ENCODE results near the gene PRDX1.
"Not testable (repeated sequence)": the region's sequence is repeated elsewhere in the genome, so short reads cannot be mapped to it uniquely, and the experiment has no call there.

PRDX1 gene

DNA sequence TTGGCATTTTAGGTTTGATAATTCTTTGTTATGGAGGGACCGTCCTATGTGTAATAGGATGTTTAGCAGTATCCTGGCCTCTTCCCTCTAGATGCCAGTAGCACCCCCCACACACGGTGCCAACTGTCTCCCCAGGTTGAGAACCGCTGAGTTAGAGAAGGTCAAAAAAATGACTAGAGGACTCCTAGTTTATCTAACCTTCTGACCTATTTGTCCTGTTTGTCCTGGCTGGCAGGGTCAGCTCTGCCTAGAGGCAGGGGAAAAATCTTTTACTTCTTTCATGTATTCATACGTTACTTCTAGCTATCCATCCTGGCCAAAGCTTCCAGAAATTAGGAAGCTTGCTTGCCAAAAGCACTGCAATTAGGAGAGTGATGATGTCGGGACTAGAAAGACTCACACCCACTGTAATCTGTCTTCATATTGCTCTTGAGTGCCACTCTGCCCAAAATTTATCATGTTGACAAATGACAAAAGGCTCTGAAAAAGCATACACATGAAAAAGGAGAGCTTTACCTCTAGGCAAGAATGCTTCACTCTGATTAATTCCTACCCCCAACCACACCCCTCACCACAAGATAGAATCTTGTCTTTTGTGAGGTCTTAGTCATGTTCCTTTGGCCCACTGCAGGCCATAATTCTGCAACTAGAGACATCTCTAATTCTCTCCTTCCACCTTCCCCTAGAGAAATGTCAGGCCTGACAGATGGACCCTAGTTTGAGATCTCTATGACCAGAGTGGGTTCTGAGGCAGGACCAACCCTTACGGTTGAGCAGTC lies 14.5 kb upstream of the PRDX1 start:
- peak; percentile 46 for DNase-seq (ENCODE audit: low spot score)

- no peak for DNase-seq (ENCODE audit: low spot score)
These were observed 10.2 kb upstream of the PRDX1 start for GRCh38 chr1:45531873-45532272.

DNA sequence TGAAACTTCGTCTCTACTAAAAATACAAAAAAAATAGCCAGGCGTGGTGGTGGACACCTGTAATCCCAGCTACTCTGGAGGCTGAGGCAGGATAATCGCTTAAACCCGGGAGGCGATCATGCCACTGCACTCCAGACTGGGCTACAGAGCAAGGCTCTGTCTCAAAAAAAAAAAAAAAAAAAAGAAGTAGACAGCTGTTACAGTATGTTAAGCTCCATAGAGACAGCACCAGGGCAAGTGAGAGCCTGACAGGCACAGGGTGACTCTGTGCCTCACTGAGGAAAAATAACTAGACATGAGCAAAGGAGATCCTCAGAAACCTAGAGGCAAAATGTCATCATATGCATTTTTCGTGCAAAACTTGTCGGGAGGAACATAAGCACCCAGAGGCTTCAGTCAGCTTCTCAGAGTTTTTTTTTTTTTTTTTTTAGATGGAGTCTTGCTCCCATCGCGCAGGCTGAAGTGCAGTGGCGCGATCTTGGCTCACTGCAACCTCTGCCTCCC lies 9.0 kb upstream of the PRDX1 start:
- DNase-seq (ENCODE audit: low spot score) = no peak

DNA sequence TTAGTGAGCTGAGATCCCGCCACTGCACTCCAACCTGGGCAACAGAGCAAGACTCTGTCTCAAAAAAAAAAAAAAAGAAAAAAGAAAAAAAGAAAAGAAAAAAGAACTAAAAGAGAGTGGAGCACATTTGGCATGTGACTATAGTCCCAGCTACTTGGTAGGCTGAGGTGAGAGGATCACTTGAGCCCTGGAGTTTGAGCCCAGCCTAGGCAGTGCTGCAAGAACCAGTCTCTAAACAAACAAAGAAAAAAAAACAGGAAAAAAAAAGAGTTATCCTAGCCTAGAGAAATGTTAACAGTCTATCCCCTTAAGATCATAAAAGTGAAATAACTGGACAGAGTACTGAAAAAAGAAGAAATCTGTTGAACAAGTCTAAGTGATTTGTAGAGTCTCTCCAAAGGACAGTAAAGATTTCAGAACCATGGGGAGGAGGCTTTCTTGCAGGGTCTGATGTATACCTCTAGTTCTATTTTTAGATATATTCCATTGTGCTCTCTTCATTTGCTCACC lies 4.5 kb upstream of the PRDX1 start:
- DNase-seq (ENCODE audit: low spot score) = no peak

DNA sequence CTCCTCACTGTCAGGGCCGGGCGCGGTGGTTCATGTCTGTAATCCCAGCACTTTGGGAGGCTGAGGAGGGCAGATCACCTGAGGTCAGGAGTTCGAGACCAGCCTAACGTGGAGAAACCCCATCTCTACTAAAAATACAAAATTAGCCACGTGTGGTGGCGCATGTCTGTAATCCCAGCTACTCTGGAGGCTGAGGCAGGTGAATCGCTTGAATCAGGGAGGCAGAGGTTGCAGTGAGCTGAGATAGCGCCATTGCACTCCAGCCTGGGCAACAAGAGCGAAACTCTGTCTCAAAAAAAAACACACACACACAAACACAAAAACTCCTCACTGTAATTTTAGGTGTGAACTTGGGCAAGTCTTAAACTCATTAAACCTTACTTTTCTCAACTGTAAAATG lies 2.3 kb upstream of the PRDX1 start:
- DNase-seq (ENCODE audit: low spot score) = not testable (repeated sequence)

- DNase-seq (ENCODE audit: low spot score) = not testable (repeated sequence)
These were observed 1.8 kb upstream of the PRDX1 start for GRCh38 chr1:45523516-45523915.

- DNase-seq (ENCODE audit: low spot score) = peak; percentile 69
These were observed 830 bp upstream of the PRDX1 start for GRCh38 chr1:45522324-45523104.

GRCh38 chr1:45519774-45520173 lies 1.9 kb downstream of the PRDX1 start:
- DNase-seq (ENCODE audit: low spot score) = not testable (repeated sequence)

GRCh38 chr1:45518910-45519309 lies 2.8 kb downstream of the PRDX1 start:
- DNase-seq (ENCODE audit: low spot score) = no peak

- not testable (repeated sequence) for DNase-seq (ENCODE audit: low spot score)
These were observed 3.3 kb downstream of the PRDX1 start for GRCh38 chr1:45518366-45518765.

- DNase-seq (ENCODE audit: low spot score) = no peak
These were observed 5.2 kb downstream of the PRDX1 start for GRCh38 chr1:45516465-45516864.

- DNase-seq (ENCODE audit: low spot score) = no peak
These were observed 5.6 kb downstream of the PRDX1 start for GRCh38 chr1:45516036-45516435.

- not testable (repeated sequence) for DNase-seq (ENCODE audit: low spot score)
These were observed 8.0 kb downstream of the PRDX1 start for GRCh38 chr1:45513532-45514260.

DNA sequence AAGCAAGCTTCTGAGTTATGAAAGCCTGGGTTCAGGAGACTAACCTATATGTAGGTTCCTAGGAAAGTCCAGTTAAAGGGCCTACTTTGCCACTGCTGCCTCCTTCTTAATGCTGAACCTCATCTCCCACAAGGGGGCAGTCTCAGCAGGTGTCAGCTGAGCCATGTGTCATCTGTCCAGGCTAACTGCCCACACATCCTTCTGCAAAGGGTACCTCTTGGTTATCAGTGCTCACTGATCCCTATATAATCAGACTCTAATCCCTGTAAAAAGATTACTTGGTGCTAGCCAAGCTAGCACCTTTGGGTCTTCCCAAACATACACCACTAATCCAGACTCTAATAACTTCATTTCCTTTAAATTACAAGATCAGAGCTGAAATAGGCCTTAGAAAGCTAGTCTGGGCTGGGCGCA lies 9.0 kb downstream of the PRDX1 start:
- DNase-seq (ENCODE audit: low spot score) = peak; percentile 65

DNA sequence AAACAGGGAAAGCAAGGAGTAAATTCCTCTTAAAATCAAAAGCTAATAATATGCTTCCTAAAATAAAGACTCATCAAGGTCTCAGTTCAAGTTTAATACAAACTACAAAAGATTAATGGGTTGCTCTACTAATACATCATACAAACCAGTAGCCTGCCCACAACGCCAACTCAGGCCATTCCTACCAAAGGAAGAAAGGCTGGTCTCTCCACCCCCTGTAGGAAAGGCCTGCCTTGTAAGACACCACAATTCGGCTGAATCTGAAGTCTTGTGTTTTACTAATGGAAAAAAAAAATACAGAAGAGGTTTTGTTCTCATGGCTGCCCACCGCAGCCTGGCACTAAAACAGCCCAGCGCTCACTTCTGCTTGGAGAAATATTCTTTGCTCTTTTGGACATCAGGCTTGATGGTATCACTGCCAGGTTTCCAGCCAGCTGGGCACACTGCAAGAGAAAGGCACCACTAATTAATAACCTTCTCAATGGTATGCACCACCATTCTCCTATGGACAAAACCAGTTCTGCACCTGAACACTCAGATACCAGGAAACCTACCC lies 10.6 kb downstream of the PRDX1 start:
- no peak for DNase-seq (ENCODE audit: low spot score)

- no peak for DNase-seq (ENCODE audit: low spot score)
These were observed 11.4 kb downstream of the PRDX1 start for GRCh38 chr1:45510036-45510971.

DNA sequence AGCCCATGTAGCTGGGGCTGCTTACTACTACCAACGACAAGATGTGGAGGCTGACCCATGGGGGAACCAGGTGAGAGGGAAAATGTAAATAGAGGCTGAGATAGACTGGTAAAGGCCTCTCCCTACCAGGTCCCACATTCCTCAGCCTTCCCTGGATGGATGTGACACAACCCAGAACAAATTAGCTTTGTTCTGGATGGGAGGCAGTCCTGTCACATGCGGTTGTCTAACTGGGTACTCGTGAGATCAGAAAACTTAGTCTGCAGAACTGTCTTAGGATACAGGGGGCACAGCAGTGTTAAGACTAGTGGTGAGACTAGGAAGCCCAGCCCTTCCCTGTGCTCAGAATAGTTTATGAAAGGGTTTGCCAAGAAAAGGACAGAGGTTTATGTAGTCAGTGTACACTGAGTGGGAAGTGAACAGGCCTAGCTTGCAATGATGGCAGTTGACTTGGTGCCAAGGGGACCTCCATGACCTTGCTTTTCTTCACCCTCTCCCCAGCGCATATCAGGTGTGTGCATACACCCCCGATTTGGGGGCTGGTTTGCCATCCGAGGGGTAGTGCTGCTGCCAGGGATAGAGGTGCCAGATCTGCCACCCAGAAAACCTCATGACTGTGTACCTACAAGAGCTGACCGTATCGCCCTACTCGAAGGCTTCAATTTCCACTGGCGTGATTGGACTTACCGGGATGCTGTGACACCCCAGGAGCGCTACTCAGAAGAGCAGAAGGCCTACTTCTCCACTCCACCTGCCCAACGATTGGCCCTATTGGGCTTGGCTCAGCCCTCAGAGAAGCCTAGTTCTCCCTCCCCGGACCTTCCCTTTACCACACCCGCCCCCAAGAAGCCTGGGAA lies 13.2 kb downstream of the PRDX1 start:
- no peak for DNase-seq (ENCODE audit: low spot score)

DNA sequence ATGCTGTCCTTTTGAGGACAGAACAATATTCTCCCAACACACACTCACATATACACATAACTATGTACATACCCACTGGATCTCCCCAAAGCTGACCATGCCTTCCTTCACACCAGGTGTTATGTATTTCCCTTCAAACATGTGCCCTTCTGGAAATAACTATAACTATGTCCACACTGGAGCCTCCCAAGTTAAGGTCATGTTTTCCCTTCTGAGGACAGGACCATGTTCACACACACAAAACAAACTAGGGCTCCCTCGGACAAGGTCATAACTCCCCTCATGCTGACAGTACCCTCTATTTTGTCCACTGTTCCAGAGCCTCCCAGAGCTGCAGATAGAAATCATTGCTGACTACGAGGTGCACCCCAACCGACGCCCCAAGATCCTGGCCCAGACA lies 13.8 kb downstream of the PRDX1 start:
- no peak for DNase-seq (ENCODE audit: low spot score)

GRCh38 chr1:45507195-45507594 lies 14.5 kb downstream of the PRDX1 start:
- no peak for DNase-seq (ENCODE audit: low spot score)

Measured in activated CD4-positive, alpha-beta T cell treated with anti-CD3 and anti-CD28 coated beads, Interleukin-2, Interleukin-4, amounts not matched to agents 100 ng/mL and 50 ng/mL, durations not matched to agents 16 hours and 8 hours (primary cell).